HFF-Myc (cell line): ENCODE results near the gene RAMACL.

Source experiments
- DNase-seq: peaks from one replicate; pipeline ENCODE4 v3.0.0-alpha.2; 2011; ENCODE audit warnings: low read depth; ENCODE audit errors: extremely low read depth
- H3K4me3 ChIP-seq: replicated peaks from 2 replicates; pipeline ENCODE4 v1.5.1; 2011; ENCODE audit warnings: low read depth, mild to moderate bottlenecking, control low read depth, low read length
- TF ChIP-seq, protein P1 (sequence below): IDR thresholded peaks from 2 replicates; pipeline ENCODE4 v1.5.1; 2012; ENCODE audit warnings: mild to moderate bottlenecking, low read depth, low read length, control low read depth; ENCODE audit errors: missing control alignments

RAMACL gene

GRCh38 chr6:166546653-166547052, 39.8 kb downstream of the RAMACL start:
- DNase-seq = no peak
- TF ChIP-seq, protein P1, sequence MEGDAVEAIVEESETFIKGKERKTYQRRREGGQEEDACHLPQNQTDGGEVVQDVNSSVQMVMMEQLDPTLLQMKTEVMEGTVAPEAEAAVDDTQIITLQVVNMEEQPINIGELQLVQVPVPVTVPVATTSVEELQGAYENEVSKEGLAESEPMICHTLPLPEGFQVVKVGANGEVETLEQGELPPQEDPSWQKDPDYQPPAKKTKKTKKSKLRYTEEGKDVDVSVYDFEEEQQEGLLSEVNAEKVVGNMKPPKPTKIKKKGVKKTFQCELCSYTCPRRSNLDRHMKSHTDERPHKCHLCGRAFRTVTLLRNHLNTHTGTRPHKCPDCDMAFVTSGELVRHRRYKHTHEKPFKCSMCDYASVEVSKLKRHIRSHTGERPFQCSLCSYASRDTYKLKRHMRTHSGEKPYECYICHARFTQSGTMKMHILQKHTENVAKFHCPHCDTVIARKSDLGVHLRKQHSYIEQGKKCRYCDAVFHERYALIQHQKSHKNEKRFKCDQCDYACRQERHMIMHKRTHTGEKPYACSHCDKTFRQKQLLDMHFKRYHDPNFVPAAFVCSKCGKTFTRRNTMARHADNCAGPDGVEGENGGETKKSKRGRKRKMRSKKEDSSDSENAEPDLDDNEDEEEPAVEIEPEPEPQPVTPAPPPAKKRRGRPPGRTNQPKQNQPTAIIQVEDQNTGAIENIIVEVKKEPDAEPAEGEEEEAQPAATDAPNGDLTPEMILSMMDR = no peak
- H3K4me3 ChIP-seq = no peak overlapping the region

DNA sequence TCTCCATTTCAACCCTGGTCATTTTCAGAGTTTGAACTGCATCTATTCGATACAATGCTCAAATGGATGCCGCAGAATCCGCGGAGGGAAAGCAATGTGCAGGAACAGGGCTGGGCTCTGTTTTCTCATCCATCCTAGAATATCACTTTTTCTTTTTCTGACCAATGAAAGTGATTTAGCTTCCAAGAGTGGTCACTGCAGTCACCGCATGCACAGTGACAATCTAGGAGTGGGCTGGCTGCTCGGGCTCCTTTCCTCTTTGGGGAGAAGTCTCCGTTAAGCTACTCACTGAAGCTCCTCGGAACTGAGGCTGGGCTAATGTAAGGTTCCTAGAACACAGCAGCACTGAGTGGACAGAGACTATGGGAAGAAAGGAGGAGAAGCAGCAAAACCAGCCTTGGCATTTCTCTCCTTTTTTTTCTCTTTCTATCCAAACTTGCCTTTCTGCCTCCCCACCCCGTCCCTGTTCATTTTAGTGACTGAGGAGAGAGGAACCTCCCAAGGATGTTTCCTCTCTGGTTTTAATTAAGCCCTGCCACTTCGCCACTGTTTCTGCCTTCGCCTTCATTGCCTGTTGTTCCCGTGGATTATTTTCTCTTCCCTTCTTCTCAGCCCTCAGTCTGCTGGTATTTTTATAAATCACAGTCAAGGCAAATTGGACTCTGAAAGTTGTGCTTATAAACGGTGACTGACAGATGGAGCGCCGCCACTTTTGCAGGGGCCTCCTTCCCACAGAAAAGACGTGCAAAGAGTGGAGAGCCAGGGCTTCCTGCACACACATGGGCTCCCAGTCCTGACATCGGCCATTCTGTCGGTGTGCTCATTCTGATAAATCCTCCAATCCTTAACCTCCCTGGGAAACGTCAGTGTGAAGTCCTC, 41.1 kb downstream of the RAMACL start:
- TF ChIP-seq, protein P1 = no peak
- H3K4me3 ChIP-seq = no peak overlapping the region
- no peak for DNase-seq

GRCh38 chr6:166544296-166544605, 42.2 kb downstream of the RAMACL start:
- no peak for DNase-seq
- TF ChIP-seq, protein P1 = no peak
- H3K4me3 ChIP-seq = no peak overlapping the region

DNA sequence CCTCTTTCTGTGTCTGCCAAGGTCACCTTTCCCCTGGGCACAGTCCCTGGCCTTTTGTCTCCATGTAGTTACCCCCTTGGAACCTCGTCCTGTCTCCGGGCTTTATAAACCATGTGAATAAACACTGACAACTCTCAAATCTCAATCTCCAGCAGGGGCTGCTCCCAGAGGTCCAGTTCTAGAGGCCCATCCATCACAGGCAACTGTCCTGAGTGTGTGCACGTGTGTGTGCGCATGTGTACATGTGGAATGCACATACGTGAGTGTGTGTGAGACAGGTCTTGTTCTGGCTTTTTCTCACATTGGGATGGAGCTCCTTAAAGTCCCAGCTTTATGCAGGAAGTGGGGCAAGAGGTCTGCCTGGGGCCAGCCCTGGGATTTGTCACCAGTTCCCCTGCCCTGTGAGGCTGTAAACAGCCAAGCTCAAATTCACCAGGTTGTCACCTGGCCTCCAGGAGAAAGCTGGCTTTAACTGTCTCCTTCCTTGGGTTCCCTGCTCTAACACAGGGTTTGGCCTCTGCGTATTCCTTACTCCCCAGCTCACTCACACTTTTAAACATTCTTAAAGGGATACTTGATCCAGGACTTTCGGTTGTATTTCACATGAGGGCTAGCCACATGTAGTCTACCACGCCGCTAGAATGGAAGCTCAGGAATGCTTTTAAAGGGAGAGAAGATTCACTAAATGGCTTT, 42.7 kb downstream of the RAMACL start:
- DNase-seq = no peak
- TF ChIP-seq, protein P1 = no peak
- H3K4me3 ChIP-seq = no peak overlapping the region

- no peak for DNase-seq
Observed at GRCh38 chr6:166542580-166542912, 43.9 kb downstream of the RAMACL start.

DNA sequence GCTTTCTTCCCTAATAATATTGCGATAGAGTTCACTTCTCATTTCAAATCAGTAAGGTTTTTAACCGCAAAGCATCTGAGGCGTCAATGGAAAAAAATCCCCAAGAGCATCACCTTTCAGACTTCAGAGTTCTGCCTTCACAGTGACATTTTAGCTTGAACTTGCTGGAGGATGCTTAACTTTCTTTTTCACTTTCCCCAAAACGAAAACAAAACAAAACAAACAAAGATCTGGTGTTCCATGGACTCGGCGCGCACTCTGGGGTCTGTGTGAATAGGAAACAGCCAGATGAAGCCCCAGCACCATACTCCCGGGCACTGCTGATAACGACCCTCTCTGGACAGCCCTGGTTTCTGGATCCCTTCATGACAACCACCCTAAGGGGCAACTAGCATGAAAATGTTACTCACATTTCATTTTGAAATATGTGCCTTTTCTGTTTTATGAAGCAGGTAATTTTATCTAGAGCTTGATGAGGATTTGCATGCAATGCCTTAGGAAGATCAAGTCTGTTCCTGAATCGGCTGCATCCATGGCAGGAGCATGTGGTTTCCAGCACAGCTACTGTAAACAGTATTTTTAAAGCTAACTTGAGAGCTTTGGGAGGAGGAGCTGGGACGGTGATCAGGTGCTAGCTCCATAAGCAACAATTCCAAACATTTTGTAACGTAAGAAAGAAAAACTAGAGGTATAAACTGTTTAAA, 44.5 kb downstream of the RAMACL start:
- no peak overlapping the region for H3K4me3 ChIP-seq
- DNase-seq = no peak
- TF ChIP-seq, protein P1 = no peak

More at GRCh38 chr6:166542580-166542912, 43.9 kb downstream of the RAMACL start:
- no peak overlapping the region for H3K4me3 ChIP-seq
- TF ChIP-seq, protein P1 = no peak
